ENCODE data around the gene KLHL11.

Gene KLHL11

GRCh38 chr17:41864836-41865595, at the start of gene KLHL11:
KLHL11 (minus strand) TSS chr17:41865423; CDS start chr17:41865370, 53 bp downstream.
- DNase-seq, result peak; percentile 13

- DNase-seq, result no peak
These were observed 49.8 kb upstream of the KLHL11 start for GRCh38 chr17:41915020-41915419.

DNA sequence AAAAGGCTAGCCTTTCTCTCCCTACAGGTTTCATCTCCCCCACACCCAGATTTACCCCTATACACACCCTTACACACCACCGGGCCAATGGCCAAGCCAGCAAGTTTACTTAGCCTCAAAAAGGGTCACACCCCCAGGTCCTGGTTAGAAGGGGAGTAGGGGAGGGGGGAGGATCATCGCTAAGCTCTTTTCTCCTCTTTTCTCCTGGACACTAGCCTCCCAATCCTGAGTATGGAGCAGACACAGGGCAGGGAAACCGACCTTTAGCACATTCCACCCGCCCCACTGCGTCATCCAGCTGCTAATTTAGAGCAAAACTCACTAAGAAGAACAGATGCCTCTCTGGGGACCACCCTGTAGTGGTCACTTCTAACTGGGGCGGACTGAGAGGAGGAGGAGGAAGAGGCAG, 49.1 kb upstream of the KLHL11 start:
- DNase-seq, result no peak

GRCh38 chr17:41913798-41914197, 48.6 kb upstream of the KLHL11 start:
- no peak for DNase-seq

DNA sequence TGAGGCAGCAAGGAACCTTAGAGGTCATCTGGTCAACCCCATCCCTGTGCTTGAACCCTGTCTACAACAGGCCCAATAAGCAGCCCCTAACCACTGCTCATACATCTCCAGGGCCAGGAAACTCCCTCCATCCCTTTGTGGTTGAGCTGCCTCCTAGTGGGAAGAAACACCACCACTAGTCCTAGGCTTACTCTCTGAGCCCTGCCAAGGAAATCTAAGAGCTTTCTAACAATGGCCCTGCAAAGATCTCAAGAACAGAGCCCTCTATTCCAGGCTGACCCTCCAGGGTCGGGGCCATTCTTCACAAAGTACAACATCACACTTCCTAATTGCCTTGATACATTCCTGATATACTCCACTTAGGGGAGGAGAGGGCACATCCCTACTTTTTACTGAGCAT, 47.7 kb upstream of the KLHL11 start:
- no peak for DNase-seq

- no peak for DNase-seq
These were observed 45.6 kb upstream of the KLHL11 start for GRCh38 chr17:41910701-41911391.

DNA sequence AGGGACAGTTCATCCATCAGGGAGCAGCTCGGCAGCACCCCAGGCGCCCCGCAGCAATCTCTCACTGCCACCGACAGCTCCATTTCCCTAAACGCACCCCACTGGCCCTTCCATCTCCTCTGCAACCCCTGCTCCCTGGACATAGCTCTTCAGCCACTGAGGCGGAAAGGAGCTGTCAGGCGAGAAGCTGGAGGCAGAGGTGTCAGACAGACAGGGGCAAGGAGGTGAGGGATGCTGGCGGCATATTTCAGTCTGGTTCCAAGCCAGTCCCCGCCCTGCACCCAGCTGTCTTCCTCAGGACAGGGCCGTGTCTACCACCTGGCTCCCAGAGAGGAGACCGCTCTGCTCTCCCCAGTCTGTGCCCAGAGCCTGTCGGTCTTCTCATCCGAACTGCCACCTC, 43.9 kb upstream of the KLHL11 start:
- DNase-seq, result no peak

DNA sequence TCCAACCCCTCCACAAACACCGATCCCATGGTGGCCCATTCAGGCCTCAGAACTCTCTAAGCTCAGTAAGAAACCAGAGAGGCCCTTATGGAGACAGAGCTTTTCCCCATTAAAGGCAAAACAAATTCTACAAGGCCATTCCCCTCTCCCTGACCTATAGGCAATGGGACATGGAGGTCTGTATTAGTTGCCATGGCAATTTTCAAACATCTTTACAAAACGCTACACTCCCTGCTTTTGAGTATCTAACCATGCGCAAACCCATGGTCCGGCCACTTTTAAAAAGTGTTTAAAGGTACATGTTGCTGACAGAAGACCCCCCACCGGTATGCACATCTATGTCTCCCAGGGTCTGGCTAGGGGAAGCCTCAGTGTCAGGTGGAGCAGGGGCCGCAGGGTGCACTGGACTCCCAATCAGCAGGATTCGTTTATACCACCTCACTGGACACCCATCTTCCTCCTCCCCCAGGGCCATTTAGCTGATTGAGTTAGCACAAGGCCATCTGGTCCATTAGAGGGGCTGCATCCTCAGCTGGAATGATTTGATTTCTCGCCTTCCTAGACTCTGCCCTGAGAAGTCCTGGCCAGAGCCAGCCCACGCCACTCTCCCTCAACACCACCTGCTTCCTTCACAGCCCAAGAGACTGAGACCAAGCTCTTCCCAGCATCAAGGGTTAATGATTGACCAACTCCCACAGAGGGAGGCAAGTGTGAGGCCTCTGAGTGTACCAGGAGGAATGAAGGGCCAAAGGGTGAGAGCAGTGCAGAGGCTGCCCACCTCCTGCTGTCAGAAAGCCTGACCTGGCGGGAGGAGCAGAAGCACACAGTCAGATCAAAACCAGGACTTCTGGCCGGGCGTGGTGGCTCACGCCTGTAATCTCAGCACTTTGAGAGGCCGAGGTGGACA, 42.7 kb upstream of the KLHL11 start:
- DNase-seq, result no peak

GRCh38 chr17:41907185-41907556, 41.9 kb upstream of the KLHL11 start:
- no peak for DNase-seq

GRCh38 chr17:41906465-41907184, 41.4 kb upstream of the KLHL11 start:
- no peak for DNase-seq

- DNase-seq, result no peak
These were observed 39.9 kb upstream of the KLHL11 start for GRCh38 chr17:41905172-41905571.

DNA sequence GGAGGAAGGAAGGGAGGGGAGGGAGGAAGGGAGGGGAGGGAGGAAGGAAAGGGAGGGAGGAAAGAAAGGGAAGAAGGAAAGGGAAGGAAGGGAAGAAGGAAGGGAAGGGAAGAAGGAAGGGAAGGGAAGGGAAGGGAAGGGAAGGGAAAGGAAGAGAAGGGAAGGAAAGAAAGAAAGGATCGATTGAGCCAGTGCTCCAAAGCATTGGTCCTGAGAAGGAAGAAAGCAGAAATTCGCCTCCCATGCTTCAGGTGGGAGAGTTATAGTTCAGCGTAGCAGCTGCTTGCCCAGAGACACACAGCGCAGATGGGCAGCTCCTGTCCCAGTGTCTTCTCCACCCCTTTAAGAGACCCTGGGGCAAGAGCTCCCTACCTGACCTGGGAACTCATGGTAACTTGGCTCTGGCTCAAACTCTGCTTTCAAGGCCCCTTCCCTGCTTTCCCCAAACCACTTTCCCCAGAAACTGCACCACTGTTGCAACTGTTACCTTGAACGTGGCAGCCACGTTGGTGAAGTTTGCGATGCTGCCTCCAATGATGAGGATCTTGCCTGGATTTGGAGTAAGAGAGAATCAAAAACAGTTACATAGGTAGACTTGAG, 39.1 kb upstream of the KLHL11 start:
- DNase-seq, result no peak

GRCh38 chr17:41901646-41902045, 36.4 kb upstream of the KLHL11 start:
- DNase-seq, result no peak

- no peak for DNase-seq
These were observed 31.5 kb upstream of the KLHL11 start for GRCh38 chr17:41896726-41897125.

DNA sequence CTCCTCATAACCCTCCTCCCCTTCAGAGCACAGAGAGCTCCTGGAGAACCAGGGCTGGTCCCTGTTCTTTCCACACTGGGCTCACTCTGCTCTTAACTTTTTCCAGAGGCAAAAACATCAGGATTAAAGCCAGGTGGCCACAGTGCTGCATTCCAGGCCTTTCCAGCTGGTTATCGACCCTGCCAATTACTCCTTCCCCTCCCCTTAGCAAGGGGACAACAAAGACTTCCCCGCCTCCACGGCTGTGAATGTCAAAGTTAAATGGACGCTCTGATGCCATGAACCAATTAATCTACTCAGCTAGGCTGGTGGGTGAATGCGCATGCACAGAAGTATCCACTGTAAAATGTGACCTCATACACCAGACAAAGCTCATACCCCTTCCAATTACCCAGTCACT, 30.4 kb upstream of the KLHL11 start:
- DNase-seq, result no peak

GRCh38 chr17:41894791-41895331, 29.6 kb upstream of the KLHL11 start:
- no peak for DNase-seq

DNA sequence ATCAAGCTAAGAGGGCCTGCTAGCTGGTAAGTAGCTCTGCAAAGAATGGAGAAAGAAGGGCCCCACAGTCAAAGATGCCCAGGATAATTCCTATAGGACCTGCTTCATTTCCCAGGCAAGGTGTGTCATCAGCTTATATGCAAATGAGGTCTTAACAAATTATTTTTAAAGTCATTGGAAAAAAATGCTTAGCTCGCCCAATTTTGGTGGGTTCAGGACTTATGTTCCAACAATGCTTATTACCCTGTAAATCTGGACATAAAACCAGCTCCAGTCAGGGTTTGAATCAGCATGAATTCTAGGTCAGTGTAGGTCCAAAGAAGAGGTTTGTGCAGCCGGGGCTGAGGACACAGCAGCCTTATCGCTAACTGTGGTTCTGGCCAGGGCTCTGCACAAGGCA, 28.2 kb upstream of the KLHL11 start:
- no peak for DNase-seq

- no peak for DNase-seq
These were observed 26.8 kb upstream of the KLHL11 start for GRCh38 chr17:41892021-41892376.

GRCh38 chr17:41891135-41892020, 26.2 kb upstream of the KLHL11 start:
- no peak for DNase-seq

DNA sequence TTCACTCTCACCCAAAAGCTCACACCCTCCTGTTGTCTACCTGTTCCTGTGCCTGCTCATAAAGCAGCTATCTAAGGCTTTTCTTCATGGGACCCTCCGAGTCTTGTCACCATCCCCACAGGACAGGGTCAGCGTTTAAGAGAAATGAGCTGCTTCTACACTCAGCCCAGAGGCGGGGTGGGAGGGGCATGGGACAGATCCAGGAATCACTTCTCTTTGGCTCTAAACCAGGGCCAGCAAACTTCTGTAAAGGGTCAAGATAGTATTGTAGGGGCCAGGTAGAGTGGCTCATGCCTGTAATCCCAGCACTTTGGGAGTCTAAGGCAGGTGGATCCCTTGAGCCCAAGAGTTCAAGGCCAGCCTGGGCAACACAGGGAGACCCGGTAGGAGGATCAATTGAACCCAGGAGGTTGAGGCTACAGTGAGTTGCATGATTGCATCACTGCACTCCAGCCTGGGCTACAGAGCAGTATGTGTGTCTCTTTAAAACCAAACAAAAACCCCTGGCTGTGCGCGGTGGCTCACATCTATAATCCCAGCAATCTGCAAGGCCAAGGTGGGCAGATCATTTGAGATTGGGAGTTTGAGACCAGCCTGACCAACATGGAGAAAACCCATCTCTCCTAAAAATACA, 23.2 kb upstream of the KLHL11 start:
- DNase-seq, result no peak

- no peak for DNase-seq
These were observed 20.5 kb upstream of the KLHL11 start for GRCh38 chr17:41885733-41886132.
